Urothelium cell line (cell line): ENCODE results near the gene CHKB.
A peak's percentile ranks its signal among the peaks of the same experiment; 100 is the strongest.
"Not testable (repeated sequence)": the region's sequence is repeated elsewhere in the genome, so short reads cannot be mapped to it uniquely, and the experiment has no call there.

Experiments
- DNase-seq: peaks from one replicate; pipeline ENCODE4 v3.0.0; 2011; ENCODE audit warnings: low spot score, mixed read lengths
- FAIRE-seq: peaks from 2 replicates; lab custom pipeline; 2011; peaks lifted over from hg19 to GRCh38; lab: Jason Lieb, UNC

Gene CHKB

GRCh38 chr22:50582493-50583293 is at the start of gene CHKB:
Gene CHKB (minus strand): TSS chr22:50582849. CDS start chr22:50582781, 68 bp downstream.
- DNase-seq (peak; percentile 99), FAIRE-seq (peak; percentile 82)

- FAIRE-seq = no peak
- no peak for DNase-seq
These were observed 47.7 kb upstream of the CHKB start for GRCh38 chr22:50630376-50630775.

- peak; percentile 99 for FAIRE-seq
- no peak for DNase-seq
These were observed 46.0 kb upstream of the CHKB start for GRCh38 chr22:50628543-50629134.

- FAIRE-seq = peak; percentile 65
- DNase-seq = peak; percentile 94
These were observed 45.2 kb upstream of the CHKB start, which contains the start of gene ARSA for GRCh38 chr22:50627642-50628542. Gene ARSA (minus strand): TSS chr22:50628152. CDS start chr22:50627779, 373 bp downstream.

GRCh38 chr22:50626850-50627641 is 44.4 kb upstream of the CHKB start:
- DNase-seq (no peak), FAIRE-seq (no peak)

GRCh38 chr22:50626314-50626849 is 43.7 kb upstream of the CHKB start:
- FAIRE-seq (no peak), DNase-seq (no peak)

GRCh38 chr22:50625568-50626313 is 43.1 kb upstream of the CHKB start:
- FAIRE-seq = no peak
- DNase-seq = no peak

GRCh38 chr22:50625131-50625567 is 42.5 kb upstream of the CHKB start:
- DNase-seq = no peak

GRCh38 chr22:50624347-50625130 is 41.9 kb upstream of the CHKB start:
- DNase-seq (no peak), FAIRE-seq (no peak)

More at GRCh38 chr22:50625131-50625567, 42.5 kb upstream of the CHKB start:
- no peak for FAIRE-seq

- DNase-seq (no peak), FAIRE-seq (no peak)
These were observed 40.2 kb upstream of the CHKB start for GRCh38 chr22:50622723-50623327.

GRCh38 chr22:50621948-50622722 is 39.5 kb upstream of the CHKB start:
- DNase-seq (no peak), FAIRE-seq (no peak)

- peak; percentile 13 for FAIRE-seq
- DNase-seq = no peak
These were observed 38.8 kb upstream of the CHKB start for GRCh38 chr22:50621356-50621880.

GRCh38 chr22:50620593-50621355 is 38.1 kb upstream of the CHKB start:
- peak; percentile 89 for FAIRE-seq
- peak; percentile 82 for DNase-seq

- not testable (repeated sequence) for DNase-seq, FAIRE-seq
These were observed 31.6 kb upstream of the CHKB start for GRCh38 chr22:50614296-50614695.

GRCh38 chr22:50613291-50613981 is 30.8 kb upstream of the CHKB start:
- no peak for FAIRE-seq

More at GRCh38 chr22:50613291-50613981, 30.8 kb upstream of the CHKB start:
- no peak for DNase-seq
